Large intestine (tissue), 3 donors: ENCODE results near the gene APOBEC3G. TPM values are rescaled to one million over a fixed set of nuclear protein-coding genes. Genes with fewer than 3 reads are reported as not detected.
"Not testable (repeated sequence)": the region's sequence is repeated elsewhere in the genome, so short reads cannot be mapped to it uniquely, and the experiment has no call there.

ENCODE experiments used
- DNase-seq, 2 donors: peaks; one replicate each; pipeline versions ENCODE4 v3.0.0 to v3.0.0-alpha.2; 2013
- H3K27ac ChIP-seq: one replicate; pipeline ENCODE4 v1.5.1; 2013; ENCODE audit warnings: low read length
- H3K27me3 ChIP-seq: 2 replicates; pipeline ENCODE4 v1.6.1; 2013; ENCODE audit warnings: low read length; ENCODE audit not compliant: control insufficient read depth, insufficient read depth
- H3K36me3 ChIP-seq: 2 replicates; pipeline ENCODE4 v1.6.1; 2013; ENCODE audit warnings: low read length; ENCODE audit not compliant: control insufficient read depth, insufficient read depth
- H3K4me1 ChIP-seq: one replicate; pipeline ENCODE4 v1.6.1; 2013; ENCODE audit warnings: low read length; ENCODE audit not compliant: control insufficient read depth, insufficient read depth
- H3K4me3 ChIP-seq: one replicate; pipeline ENCODE4 v1.5.1; 2013; ENCODE audit warnings: low read length
- H3K9me3 ChIP-seq: one replicate; pipeline ENCODE4 v1.6.1; 2013; ENCODE audit warnings: mild to moderate bottlenecking, low read depth, low read length, moderate library complexity; ENCODE audit not compliant: control insufficient read depth
- WGBS: methylation state at CpG from one replicate; pipeline ENCODE4 v1.1.5; 2013; ENCODE audit warnings: low lambda C conversion rate; ENCODE audit not compliant: insufficient coverage; 5-methylcytosine and 5-hydroxymethylcytosine counted together
- polyA plus RNA-seq: library from polyadenylated mRNA; unstranded; fragments of 120-200 nt; gene quantifications from one replicate; pipeline ENCODE4 v1.2.1, GENCODE V29; 2013

The APOBEC3G gene
- polyA plus RNA-seq, 1 donor = 7.0 TPM

- not testable (repeated sequence) for H3K9me3 ChIP-seq, H3K4me3 ChIP-seq, H3K4me1 ChIP-seq, H3K27ac ChIP-seq, H3K27me3 ChIP-seq, DNase-seq, H3K36me3 ChIP-seq
- 92% methylated on average over 2 of the region's 9 CpGs for whole genome bisulfite sequencing
Measured at GRCh38 chr22:39066442-39067276, 10.4 kb upstream of the APOBEC3G start.

DNA sequence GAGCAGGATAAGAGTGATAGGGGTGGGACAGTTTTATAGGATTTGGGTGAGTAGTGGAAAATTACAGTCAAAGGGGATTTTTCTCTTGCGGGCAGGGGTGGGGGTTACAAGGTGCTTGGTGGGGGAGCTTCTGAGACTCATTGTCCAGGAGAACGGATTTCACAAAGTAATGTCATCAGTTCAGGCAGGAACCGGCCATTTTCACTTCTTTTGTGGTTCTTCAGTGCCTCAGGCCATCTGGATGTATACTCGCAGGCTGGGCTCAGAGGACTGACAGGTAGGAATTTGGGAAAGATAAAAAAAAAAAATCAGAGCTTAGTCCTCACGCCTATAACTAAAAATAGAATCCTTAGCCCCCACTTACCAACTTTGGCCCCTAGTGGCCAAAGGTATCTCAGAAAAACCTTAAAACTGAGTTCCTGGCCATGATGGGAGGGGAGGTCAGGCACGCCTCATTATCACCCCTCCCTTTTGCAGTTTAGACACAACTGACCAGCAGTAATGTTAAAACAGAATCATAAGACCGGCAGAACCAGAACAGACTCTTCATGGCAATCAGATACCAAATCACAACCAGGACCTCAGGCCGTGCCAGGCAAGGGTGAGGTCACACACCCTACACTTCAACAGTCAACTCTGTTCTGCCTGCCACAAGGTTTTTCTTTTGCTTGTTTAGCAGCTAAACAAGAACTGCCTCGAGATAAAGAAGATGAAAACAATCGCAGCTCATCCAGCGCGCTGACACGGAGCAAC is 8.9 kb upstream of the APOBEC3G start:
- Histone ChIP-seq H3K27ac (no peak overlapping the region), H3K4me3 (no peak overlapping the region), H3K4me1 (no peaks in the 10 kb centered on the region)

GRCh38 chr22:39070186-39070585 is 6.9 kb upstream of the APOBEC3G start:
- Histone ChIP-seq H3K36me3 (no peaks in the 10 kb centered on the region), H3K27ac (no peak overlapping the region), H3K9me3 (no peaks in the 10 kb centered on the region), H3K4me3 (no peak overlapping the region), H3K27me3 (no peaks in the 10 kb centered on the region), H3K4me1 (no peaks in the 10 kb centered on the region)
- DNase-seq = no peak
- WGBS = 100% methylated on average over 1 of the region's 7 CpGs

More for the DNA sequence above, 8.9 kb upstream of the APOBEC3G start:
- 82% methylated on average over 2 of the region's 13 CpGs for WGBS
- H3K27me3 ChIP-seq = no peaks in the 10 kb centered on the region
- H3K9me3 ChIP-seq = no peaks in the 10 kb centered on the region
- H3K36me3 ChIP-seq = no peaks in the 10 kb centered on the region
- DNase-seq = no peak

GRCh38 chr22:39072581-39072981 is 4.5 kb upstream of the APOBEC3G start:
- not testable (repeated sequence) for H3K27ac ChIP-seq, H3K9me3 ChIP-seq, H3K4me3 ChIP-seq, H3K27me3 ChIP-seq, DNase-seq, H3K36me3 ChIP-seq, H3K4me1 ChIP-seq
- WGBS = 100% methylated on average over 1 of the region's 7 CpGs

DNA sequence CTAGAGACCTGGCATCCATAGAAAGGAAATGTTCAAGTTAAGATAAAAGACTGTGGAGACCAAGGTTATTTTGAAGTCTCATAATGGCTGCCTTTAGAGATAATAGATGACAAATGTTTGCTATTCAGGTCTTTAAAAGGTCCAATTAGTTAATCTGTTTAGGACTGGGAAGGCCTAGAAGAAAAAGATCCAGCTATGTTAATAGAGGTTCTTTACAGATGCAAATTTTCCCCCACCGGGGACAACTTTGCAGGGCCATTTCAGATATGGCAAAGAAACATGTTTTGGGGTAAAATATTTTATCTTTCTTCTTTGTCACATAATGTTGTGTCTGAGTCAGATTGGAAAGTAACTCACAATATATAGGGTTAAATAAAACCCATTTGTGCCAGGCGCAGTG is 3.1 kb upstream of the APOBEC3G start:
- no peak overlapping the region for H3K27ac ChIP-seq
- H3K9me3 ChIP-seq = no peaks in the 10 kb centered on the region
- no peak for DNase-seq
- H3K4me1 ChIP-seq = peaks cover 6% of the 10 kb centered on the region
- WGBS = 0% methylated on average over 1 of the region's 2 CpGs
- no peaks in the 10 kb centered on the region for H3K36me3 ChIP-seq
- no peak overlapping the region for H3K4me3 ChIP-seq
- no peaks in the 10 kb centered on the region for H3K27me3 ChIP-seq

GRCh38 chr22:39076155-39077025 is 685 bp upstream of the APOBEC3G start:
- not testable (repeated sequence) for H3K9me3 ChIP-seq, H3K36me3 ChIP-seq, H3K4me3 ChIP-seq, H3K27ac ChIP-seq, H3K27me3 ChIP-seq, H3K4me1 ChIP-seq, DNase-seq
- WGBS = no CpG with 5 or more reads among the region's 24 CpGs

DNA sequence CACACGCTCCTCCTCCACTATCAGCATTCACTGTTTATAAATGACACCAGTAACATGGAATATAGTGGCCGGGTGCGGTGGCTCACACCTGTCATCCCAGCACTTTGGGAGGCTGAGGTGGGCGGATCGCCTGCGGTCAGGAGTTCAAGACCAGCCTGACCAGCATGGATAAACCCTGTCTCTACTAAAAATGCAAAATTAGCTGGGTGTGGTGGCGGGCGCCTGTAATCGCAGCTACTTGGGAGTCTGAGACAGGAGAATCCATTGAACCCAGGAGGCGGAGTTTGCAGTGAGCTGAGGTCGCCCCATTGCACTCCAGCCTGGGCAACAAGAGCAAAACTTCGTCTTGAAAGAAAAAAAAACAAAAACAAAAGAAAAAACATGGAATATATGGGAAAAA is 837 bp downstream of the APOBEC3G start:
- 100% methylated on average over 4 of the region's 12 CpGs for WGBS
- not testable (repeated sequence) for DNase-seq, H3K27ac ChIP-seq

DNA sequence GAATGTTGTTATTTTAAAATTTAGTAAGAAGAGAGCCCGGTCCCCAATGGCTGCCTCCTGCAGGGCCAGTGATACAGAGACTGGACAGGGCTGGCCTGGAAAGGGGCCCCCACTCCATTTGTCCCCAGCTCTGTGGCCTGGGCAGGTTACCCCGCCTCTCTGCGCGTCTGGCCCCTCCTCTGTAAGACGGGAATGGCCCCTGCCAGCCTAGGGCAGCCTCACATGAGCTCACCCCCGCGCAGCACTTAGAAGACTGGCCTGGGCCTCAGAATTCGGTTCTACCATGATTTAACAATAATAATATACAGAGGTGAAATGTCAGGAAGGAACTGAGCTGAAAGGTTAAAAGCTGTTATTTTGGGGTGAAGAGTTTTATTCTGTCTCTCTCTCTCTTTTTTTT is 1.3 kb downstream of the APOBEC3G start:
- H3K27me3 ChIP-seq = no peaks in the 10 kb centered on the region
- peaks cover 6% of the 10 kb centered on the region for H3K4me1 ChIP-seq
- no peaks in the 10 kb centered on the region for H3K9me3 ChIP-seq
- no peak overlapping the region for H3K27ac ChIP-seq
- DNase-seq = no peak
- H3K4me3 ChIP-seq = no peak overlapping the region
- no CpG with 5 or more reads among the region's 8 CpGs for WGBS
- H3K36me3 ChIP-seq = no peaks in the 10 kb centered on the region

More for the DNA sequence above, 837 bp downstream of the APOBEC3G start:
- H3K4me3 ChIP-seq, H3K4me1 ChIP-seq, H3K27me3 ChIP-seq, H3K36me3 ChIP-seq, H3K9me3 ChIP-seq: not testable (repeated sequence)

GRCh38 chr22:39079054-39079637 is 2.1 kb downstream of the APOBEC3G start:
- H3K27me3 ChIP-seq, H3K4me3 ChIP-seq, H3K36me3 ChIP-seq, DNase-seq, H3K27ac ChIP-seq, H3K9me3 ChIP-seq, H3K4me1 ChIP-seq: not testable (repeated sequence)
- 92% methylated on average over 2 of the region's 24 CpGs for WGBS
